ENCODE measurements around the gene TTF2. TPM values are rescaled to one million over a fixed set of nuclear protein-coding genes. Genes with fewer than 3 reads are reported as not detected.

The TTF2 gene
- total and polyA plus RNA-seq, 9 of the 15 experiments (the other 6 are each of a cell fraction or from before 2014, with no cell fraction given) = 9.4 to 71.1 (median 42.1) TPM

GRCh38 chr1:117121589-117122329 is 61.6 kb downstream of the TTF2 start, which contains the start of gene TRIM45 (continued):
- TF ChIP-seq ZBTB34 (CRISPR knock-in tag; IDR thresholded peaks at IDR 0.05) = no peak
- TF ChIP-seq ZNF124 (CRISPR knock-in tag; IDR thresholded peaks at IDR 0.05) = no peak
- TF ChIP-seq ZKSCAN3 (CRISPR knock-in tag; IDR thresholded peaks at IDR 0.05) = no peak
- TF ChIP-seq BHLHE40 (IDR thresholded peaks at IDR 0.05; ENCODE audit: low read length) = 0 out of 2 replicates have a peak, but pooled peaks have one; percentile 4
- TF ChIP-seq GABPA (tag; conservative IDR thresholded peaks at IDR 0.05; ENCODE audit: low read depth) = no peak
- TF ChIP-seq, protein P1, sequence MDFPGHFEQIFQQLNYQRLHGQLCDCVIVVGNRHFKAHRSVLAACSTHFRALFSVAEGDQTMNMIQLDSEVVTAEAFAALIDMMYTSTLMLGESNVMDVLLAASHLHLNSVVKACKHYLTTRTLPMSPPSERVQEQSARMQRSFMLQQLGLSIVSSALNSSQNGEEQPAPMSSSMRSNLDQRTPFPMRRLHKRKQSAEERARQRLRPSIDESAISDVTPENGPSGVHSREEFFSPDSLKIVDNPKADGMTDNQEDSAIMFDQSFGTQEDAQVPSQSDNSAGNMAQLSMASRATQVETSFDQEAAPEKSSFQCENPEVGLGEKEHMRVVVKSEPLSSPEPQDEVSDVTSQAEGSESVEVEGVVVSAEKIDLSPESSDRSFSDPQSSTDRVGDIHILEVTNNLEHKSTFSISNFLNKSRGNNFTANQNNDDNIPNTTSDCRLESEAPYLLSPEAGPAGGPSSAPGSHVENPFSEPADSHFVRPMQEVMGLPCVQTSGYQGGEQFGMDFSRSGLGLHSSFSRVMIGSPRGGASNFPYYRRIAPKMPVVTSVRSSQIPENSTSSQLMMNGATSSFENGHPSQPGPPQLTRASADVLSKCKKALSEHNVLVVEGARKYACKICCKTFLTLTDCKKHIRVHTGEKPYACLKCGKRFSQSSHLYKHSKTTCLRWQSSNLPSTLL (IDR thresholded peaks at IDR 0.05) = no peak
- no peak for TF ChIP-seq CCAR2 (IDR thresholded peaks at IDR 0.05; ENCODE audit: low read depth, low read length)
- peak; percentile 32 for TF ChIP-seq XRCC5 (IDR thresholded peaks at IDR 0.05; ENCODE audit: low read depth, low read length)
- TF ChIP-seq SIN3B (IDR thresholded peaks at IDR 0.05; ENCODE audit: low read depth) = no peak
- peak; percentile 90; the same call in 1 of the 2 replicates for TF ChIP-seq SAFB (IDR thresholded peaks at IDR 0.05; ENCODE audit: borderline replicate concordance, low read depth, low read length)
- TF ChIP-seq PKNOX1 (IDR thresholded peaks at IDR 0.05) = peak; percentile 99
- TF ChIP-seq ASH1L (IDR thresholded peaks at IDR 0.05; ENCODE audit: borderline replicate concordance, low read depth, partially characterized antibody) = peak; percentile 85
- TF ChIP-seq WHSC1 (IDR thresholded peaks at IDR 0.05; ENCODE audit: low read length) = no peak
- TF ChIP-seq POLR2AphosphoS5 (IDR thresholded peaks at IDR 0.05; ENCODE audit: control insufficient read depth, insufficient read depth, low read depth, low read length) = 0 out of 2 replicates have a peak, but pooled peaks have one; percentile 35
- peak; percentile 62 to 70 for TF ChIP-seq RAD21 (CRISPR knock-in tag; conservative IDR thresholded peaks at IDR 0.05 in 1 of 2, IDR thresholded peaks at IDR 0.05 in 1 of 2)
- peak; percentile 84 for TF ChIP-seq MBD2 (IDR thresholded peaks at IDR 0.05; ENCODE audit: borderline replicate concordance, low read depth)
- TF ChIP-seq ZNF699 (CRISPR knock-in tag; IDR thresholded peaks at IDR 0.05; ENCODE audit: insufficient replicate concordance) = no peak
- TF ChIP-seq CHD1 (IDR thresholded peaks at IDR 0.05; ENCODE audit: low read length) = no peak
- peak; percentile 91; the same call in 1 of the 2 replicates for TF ChIP-seq RBM14 (IDR thresholded peaks at IDR 0.05; ENCODE audit: borderline replicate concordance, insufficient read depth, low read depth, low read length)
- no peak for TF ChIP-seq BDP1 (IDR thresholded peaks at IDR 0.05; ENCODE audit: insufficient read depth, insufficient read length)
- TF ChIP-seq SMARCC2 (IDR thresholded peaks at IDR 0.05; ENCODE audit: low read depth) = no peak
- no peak for TF ChIP-seq ZKSCAN8 (CRISPR knock-in tag; IDR thresholded peaks at IDR 0.05)
- TF ChIP-seq NCOA6 (IDR thresholded peaks at IDR 0.05) = peak; percentile 61
- TF ChIP-seq RHOXF2B (CRISPR knock-in tag; conservative IDR thresholded peaks at IDR 0.05) = 0 out of 2 replicates have a peak, but pooled peaks have one; percentile 51
- no peak for TF ChIP-seq TRIM28 (IDR thresholded peaks at IDR 0.05)
- no peak for TF ChIP-seq SRSF3 (IDR thresholded peaks at IDR 0.05; ENCODE audit: insufficient read depth, low read length)

All from K562 (cell line).